ENCODE results near the gene ARSA.

The ARSA gene

DNA sequence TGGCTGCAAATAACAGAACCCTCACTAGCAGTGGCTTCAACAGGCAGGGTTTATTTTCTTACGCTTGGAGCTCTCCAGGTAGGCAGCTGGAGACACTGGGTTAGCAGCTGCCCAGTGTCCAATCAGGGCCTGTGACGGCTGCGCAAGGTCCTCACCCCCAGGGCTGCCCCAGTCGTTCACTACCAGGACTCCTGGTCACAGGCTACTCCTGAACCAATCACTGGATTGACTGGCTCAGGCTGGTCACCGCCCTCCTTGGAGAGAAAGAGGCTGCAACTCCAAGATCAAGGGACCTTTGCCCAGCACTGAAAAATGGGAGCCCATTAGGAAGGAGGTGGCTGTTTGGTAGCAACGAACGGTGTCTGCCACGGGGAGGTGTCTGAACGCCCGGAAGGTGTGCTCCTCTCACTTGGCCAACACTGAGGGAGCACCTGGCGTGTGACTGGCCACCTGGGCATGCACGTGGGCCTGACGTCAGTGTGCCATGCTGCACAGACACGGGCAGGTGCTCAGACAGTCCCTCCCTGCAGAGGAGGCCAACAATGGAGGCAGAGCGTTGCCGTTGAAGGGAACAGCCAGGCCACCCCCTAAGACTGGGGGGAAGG, 5.1 kb downstream of the ARSA start:
- no peak overlapping the region for H3K4me3 ChIP-seq (ENCODE audit: low read depth, low read length)
- POLR2A ChIA-PET, result interaction anchor here (0.6 kb wide), 1 partner anchor 48 kb away, joined by 3 read pairs; no protein-coding TSS in a partner anchor
- H3K36me3 ChIP-seq (ENCODE audit: control insufficient read depth in 2 of 2, insufficient read depth in 1 of 2, low read length in 2 of 2), result peaks cover 0 to 11% of the 10 kb centered on the region in 2 experiments; a peak in 1 of 3 replicates
- H3K9me3 ChIP-seq (ENCODE audit: control insufficient read depth, insufficient read depth, low read depth, low read length), result no peaks in the 10 kb centered on the region
- CTCF ChIA-PET, result interaction anchor here (0.7 to 4.5 kb wide), 5 partner anchors 36 to 351 kb away, joined by 4 to 24 read pairs (median 5); no protein-coding TSS in a partner anchor
- peaks cover 7% of the 10 kb centered on the region for H3K4me1 ChIP-seq (ENCODE audit: control insufficient read depth, insufficient read depth, low read length)
- H3K27ac ChIP-seq (ENCODE audit: extremely low read depth, low read depth, low read length), result no peak overlapping the region
- TF ChIP-seq ZNF23 (tag by site-specific recombination; IDR thresholded peaks at IDR 0.05; ENCODE audit: borderline replicate concordance), result no peak
- peak; percentile 72 for TF ChIP-seq ZNF341 (tag by site-specific recombination; IDR thresholded peaks at IDR 0.05; ENCODE audit: low read depth)

DNA sequence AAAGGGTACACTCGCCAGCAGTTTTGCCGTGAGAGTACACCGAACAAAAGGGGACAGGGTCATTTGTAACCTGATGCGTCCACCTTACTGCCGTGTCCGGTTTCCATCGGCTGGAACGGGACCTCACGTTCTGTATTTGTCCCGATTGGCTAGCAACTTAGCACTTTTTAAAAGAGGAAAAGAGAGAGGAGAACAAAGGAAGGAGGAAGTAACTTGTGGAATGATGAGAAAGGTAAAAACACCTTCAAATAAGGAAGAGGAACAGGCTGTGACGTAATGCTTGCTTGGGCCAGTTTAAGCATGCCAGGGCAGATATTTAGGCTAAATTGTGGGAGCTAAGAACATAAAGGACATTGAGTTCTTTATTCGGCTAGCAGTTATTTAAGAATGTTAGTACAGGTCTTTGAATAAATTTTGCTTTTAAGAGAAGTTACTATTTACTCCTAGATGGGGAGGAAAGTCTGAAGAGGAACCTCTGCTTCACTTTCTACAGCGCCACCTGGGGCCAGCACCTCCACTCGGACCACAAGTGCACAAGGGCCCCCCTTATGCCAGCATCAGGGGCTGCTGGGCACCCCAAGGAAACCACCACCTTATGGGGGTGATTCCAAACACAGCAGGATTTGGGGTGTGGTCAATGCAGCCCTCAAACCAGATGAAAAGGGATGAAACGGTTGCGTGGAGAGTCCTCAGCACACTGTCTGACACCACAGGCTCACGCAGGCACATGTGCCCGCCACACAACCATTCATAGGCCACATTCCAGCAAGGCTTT, 5.8 kb downstream of the ARSA start:
- ChIA-PET CTCF (interaction anchor here (0.6 to 4.5 kb wide), 15 partner anchors 9 to 515 kb away, joined by 3 to 24 read pairs (median 4); partner anchors contain the start of genes LMF2, NCAPH2 and SYCE3), POLR2A (interaction anchor here (0.5 to 1.9 kb wide), 3 partner anchors 61 to 114 kb away, joined by 4 to 13 read pairs (median 5); partner anchors contain the start of genes LMF2, NCAPH2 and SCO2)
- Histone ChIP-seq H3K4me1 (ENCODE audit: control insufficient read depth, insufficient read depth, low read length) (peaks cover 7% of the 10 kb centered on the region), H3K4me3 (ENCODE audit: low read depth, low read length) (no peak overlapping the region), H3K36me3 (ENCODE audit: control insufficient read depth in 2 of 2, insufficient read depth in 1 of 2, low read length in 2 of 2) (peaks cover 0 to 11% of the 10 kb centered on the region in 2 experiments; a peak in 1 of 3 replicates), H3K27ac (ENCODE audit: extremely low read depth, low read depth, low read length) (no peak overlapping the region), H3K9me3 (ENCODE audit: control insufficient read depth, insufficient read depth, low read depth, low read length) (no peaks in the 10 kb centered on the region)
- TF ChIP-seq ZNF335 (tag by site-specific recombination; conservative IDR thresholded peaks at IDR 0.05) (peak; percentile 49; the same call in 1 of the 2 replicates), ZNF548 (tag by site-specific recombination; IDR thresholded peaks at IDR 0.05) (no peak), ZNF221 (tag by site-specific recombination; IDR thresholded peaks at IDR 0.05; ENCODE audit: borderline replicate concordance) (no peak), ZBTB44 (tag by site-specific recombination; IDR thresholded peaks at IDR 0.05) (no peak), ZNF768 (tag by site-specific recombination; IDR thresholded peaks at IDR 0.05) (no peak), ATF2 (tag by site-specific recombination; IDR thresholded peaks at IDR 0.05; ENCODE audit: low read depth) (peak; percentile 56; the same call in 1 of the 2 replicates), ZNF629 (tag by site-specific recombination; IDR thresholded peaks at IDR 0.05) (peak; percentile 61), ZNF366 (tag by site-specific recombination; conservative IDR thresholded peaks at IDR 0.05) (peak; percentile 66), ZNF121 (tag by site-specific recombination; IDR thresholded peaks at IDR 0.05) (peak; percentile 79; the same call in 1 of the 2 replicates), ZNF148 (tag by site-specific recombination; IDR thresholded peaks at IDR 0.05; ENCODE audit: borderline replicate concordance) (no peak), ZNF132 (tag by site-specific recombination; IDR thresholded peaks at IDR 0.05; ENCODE audit: borderline replicate concordance) (no peak), PRDM1 (tag by site-specific recombination; IDR thresholded peaks at IDR 0.05) (peak; percentile 85), SCRT2 (tag by site-specific recombination; IDR thresholded peaks at IDR 0.05) (peak; percentile 62)
- TF ChIP-seq, protein P1, sequence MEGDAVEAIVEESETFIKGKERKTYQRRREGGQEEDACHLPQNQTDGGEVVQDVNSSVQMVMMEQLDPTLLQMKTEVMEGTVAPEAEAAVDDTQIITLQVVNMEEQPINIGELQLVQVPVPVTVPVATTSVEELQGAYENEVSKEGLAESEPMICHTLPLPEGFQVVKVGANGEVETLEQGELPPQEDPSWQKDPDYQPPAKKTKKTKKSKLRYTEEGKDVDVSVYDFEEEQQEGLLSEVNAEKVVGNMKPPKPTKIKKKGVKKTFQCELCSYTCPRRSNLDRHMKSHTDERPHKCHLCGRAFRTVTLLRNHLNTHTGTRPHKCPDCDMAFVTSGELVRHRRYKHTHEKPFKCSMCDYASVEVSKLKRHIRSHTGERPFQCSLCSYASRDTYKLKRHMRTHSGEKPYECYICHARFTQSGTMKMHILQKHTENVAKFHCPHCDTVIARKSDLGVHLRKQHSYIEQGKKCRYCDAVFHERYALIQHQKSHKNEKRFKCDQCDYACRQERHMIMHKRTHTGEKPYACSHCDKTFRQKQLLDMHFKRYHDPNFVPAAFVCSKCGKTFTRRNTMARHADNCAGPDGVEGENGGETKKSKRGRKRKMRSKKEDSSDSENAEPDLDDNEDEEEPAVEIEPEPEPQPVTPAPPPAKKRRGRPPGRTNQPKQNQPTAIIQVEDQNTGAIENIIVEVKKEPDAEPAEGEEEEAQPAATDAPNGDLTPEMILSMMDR (tag by site-specific recombination; IDR thresholded peaks at IDR 0.05), result peak; percentile 27; the same call in 1 of the 2 replicates
- TF ChIP-seq, protein P2, sequence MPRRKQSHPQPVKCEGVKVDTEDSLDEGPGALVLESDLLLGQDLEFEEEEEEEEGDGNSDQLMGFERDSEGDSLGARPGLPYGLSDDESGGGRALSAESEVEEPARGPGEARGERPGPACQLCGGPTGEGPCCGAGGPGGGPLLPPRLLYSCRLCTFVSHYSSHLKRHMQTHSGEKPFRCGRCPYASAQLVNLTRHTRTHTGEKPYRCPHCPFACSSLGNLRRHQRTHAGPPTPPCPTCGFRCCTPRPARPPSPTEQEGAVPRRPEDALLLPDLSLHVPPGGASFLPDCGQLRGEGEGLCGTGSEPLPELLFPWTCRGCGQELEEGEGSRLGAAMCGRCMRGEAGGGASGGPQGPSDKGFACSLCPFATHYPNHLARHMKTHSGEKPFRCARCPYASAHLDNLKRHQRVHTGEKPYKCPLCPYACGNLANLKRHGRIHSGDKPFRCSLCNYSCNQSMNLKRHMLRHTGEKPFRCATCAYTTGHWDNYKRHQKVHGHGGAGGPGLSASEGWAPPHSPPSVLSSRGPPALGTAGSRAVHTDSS (tag by site-specific recombination; IDR thresholded peaks at IDR 0.05), result no peak
